ENCODE data around the gene CAST. TPM values are rescaled to one million over a fixed set of nuclear protein-coding genes. Genes with fewer than 3 reads are reported as not detected.

The CAST gene
- total RNA-seq, 1 experiment from 2014 or later: 52.3 TPM

GRCh38 chr5:96677496-96677895 lies 15.3 kb downstream of the CAST start:
- H3K4me1 ChIP-seq (ENCODE audit: insufficient read depth, low read length): no peaks in the 10 kb centered on the region
- no peak overlapping the region for H3K56ac ChIP-seq (ENCODE audit: insufficient read length, low read depth, low read length)
- H4K20me1 ChIP-seq (ENCODE audit: control insufficient read depth, insufficient read depth, insufficient read length): no peaks in the 10 kb centered on the region
- H3K79me1 ChIP-seq (ENCODE audit: insufficient read depth, low read depth, low read length, poor library complexity, severe bottlenecking): no peaks in the 10 kb centered on the region
- H2BK12ac ChIP-seq (ENCODE audit: insufficient read length, low read depth, low read length): no peak overlapping the region
- H2BK20ac ChIP-seq (ENCODE audit: low read depth, low read length, poor library complexity, severe bottlenecking): no peak overlapping the region
- DNase-seq: no peak
- H2AK5ac ChIP-seq (ENCODE audit: insufficient read length, low read length): no peak overlapping the region
- H3K4ac ChIP-seq (ENCODE audit: low read depth, low read length): no peak overlapping the region
- no peak overlapping the region for H3K23ac ChIP-seq (ENCODE audit: insufficient read length, low read depth, low read length)
- no peak overlapping the region for H4K8ac ChIP-seq (replicated peaks; ENCODE audit: insufficient read length, low read depth, low read length)
- no peak overlapping the region for H2AFZ ChIP-seq (ENCODE audit: low read length)
- no peak overlapping the region for H2BK15ac ChIP-seq (ENCODE audit: low read depth, low read length)
- Mint-ChIP-seq H3K9me3 (no peaks in the 10 kb centered on the region), H3K4me1 (peaks cover 0 to 6% of the 10 kb centered on the region in 2 experiments; a peak in 2 of 4 replicates), H3K36me3 (ENCODE audit: insufficient read depth in 1 of 3, low read depth in 3 of 3) (no peaks in the 10 kb centered on the region), H3K27ac (no peak overlapping the region), H3K4me3 (no peak overlapping the region), H3K27me3 (ENCODE audit: low read depth) (no peaks in the 10 kb centered on the region)
- no CpG with 5 or more reads among the region's 2 CpGs for WGBS (ENCODE audit: extremely low coverage, insufficient read length, low lambda C conversion rate)
- H3K27ac ChIP-seq (ENCODE audit: insufficient read length, low read depth, low read length): no peak overlapping the region
- H4K5ac ChIP-seq (ENCODE audit: insufficient read length, low read depth, low read length): no peak overlapping the region
- H3K27me3 ChIP-seq (ENCODE audit: insufficient read depth, low read length): no peaks in the 10 kb centered on the region
- no peak overlapping the region for H2BK120ac ChIP-seq (ENCODE audit: low read depth, low read length, poor library complexity, severe bottlenecking)
- no peak overlapping the region for H4K91ac ChIP-seq (ENCODE audit: insufficient read length, low read depth, low read length)
- H2BK5ac ChIP-seq (ENCODE audit: insufficient read length, low read length): no peak overlapping the region
- no peak for TF ChIP-seq CTCF (conservative IDR thresholded peaks at IDR 0.05)
- no peak overlapping the region for H3K9ac ChIP-seq (ENCODE audit: extremely low read depth, insufficient read length, low read length)
- no peak overlapping the region for H3K14ac ChIP-seq (ENCODE audit: insufficient read depth, low read length)
- no peak overlapping the region for H3K18ac ChIP-seq (ENCODE audit: insufficient read length, low read depth, low read length)
- no peak overlapping the region for H3K4me2 ChIP-seq (ENCODE audit: insufficient read depth, insufficient read length, low read length)
- H3K23me2 ChIP-seq (ENCODE audit: insufficient read length, low read depth, low read length, poor library complexity, severe bottlenecking): no peaks in the 10 kb centered on the region
- H3T11ph ChIP-seq (ENCODE audit: low read length): no peak overlapping the region
- no peaks in the 10 kb centered on the region for H3K79me2 ChIP-seq (ENCODE audit: insufficient read depth, low read length)
- H3K9me3 ChIP-seq (ENCODE audit: control insufficient read depth, low read depth, low read length): no peaks in the 10 kb centered on the region

Measured in H9 (cell line).